RWPE2 (cell line): Measurements from ENCODE around the gene PHF3.
"Not testable (repeated sequence)": the region's sequence is repeated elsewhere in the genome, so short reads cannot be mapped to it uniquely, and the experiment has no call there.

Source experiments
- ATAC-seq: fragments of 200-7000 bp; cut with Tn5 transposase; 3 replicates; pipeline ENCODE4 v1.9.1; 2021; ENCODE audit warnings: low read depth
- DNase-seq: peaks from one replicate; pipeline ENCODE4 v3.0.0-alpha.2; 2020; ENCODE audit warnings: low spot score
- H3K27ac ChIP-seq: fragments of 450-650 bp; 2 replicates; pipeline ENCODE4 v1.5.1; 2017; ENCODE audit warnings: mild to moderate bottlenecking; ENCODE audit not compliant: poor library complexity, severe bottlenecking
- H3K27me3 ChIP-seq: fragments of 250-450 bp; sonication (Bioruptor Pico); 2 replicates; pipeline ENCODE4 v1.5.1; 2021; ENCODE audit warnings: mild to moderate bottlenecking, moderate library complexity; ENCODE audit not compliant: insufficient read depth, poor library complexity, severe bottlenecking
- H3K36me3 ChIP-seq: fragments of 250-450 bp; sonication (Bioruptor Pico); 2 replicates; pipeline ENCODE4 v1.5.1; 2020; ENCODE audit warnings: low read depth, mild to moderate bottlenecking, moderate library complexity
- H3K4me1 ChIP-seq: fragments of 250-450 bp; sonication (Bioruptor Pico); 2 replicates; pipeline ENCODE4 v1.5.1; 2021; ENCODE audit warnings: mild to moderate bottlenecking, moderate library complexity; ENCODE audit not compliant: insufficient read depth, poor library complexity, severe bottlenecking
- H3K4me3 ChIP-seq: fragments of 250-450 bp; sonication (Bioruptor Pico); 2 replicates; pipeline ENCODE4 v1.5.1; 2021; ENCODE audit warnings: mild to moderate bottlenecking, moderate library complexity; ENCODE audit not compliant: severe bottlenecking
- H3K9me3 ChIP-seq: fragments of 250-450 bp; sonication (Bioruptor Pico); 2 replicates; pipeline ENCODE4 v1.5.1; 2021; ENCODE audit warnings: mild to moderate bottlenecking, moderate library complexity; ENCODE audit not compliant: severe bottlenecking
- CTCF ChIP-seq: fragments of 450-650 bp; IDR thresholded peaks from one replicate; pipeline ENCODE4 v1.5.1; 2017; ENCODE audit warnings: mild to moderate bottlenecking, moderate library complexity; ENCODE audit not compliant: poor library complexity, severe bottlenecking

The PHF3 gene

GRCh38 chr6:63731930-63732329 is 96.3 kb downstream of the PHF3 start:
- peaks cover 24% of the 10 kb centered on the region for H3K4me1 ChIP-seq
- no peak for ATAC-seq
- no peak for DNase-seq
- H3K36me3 ChIP-seq: no peaks in the 10 kb centered on the region
- no peaks in the 10 kb centered on the region for H3K9me3 ChIP-seq
- TF ChIP-seq CTCF: no peak
- H3K27me3 ChIP-seq: no peaks in the 10 kb centered on the region
- no peak overlapping the region for H3K4me3 ChIP-seq
- peak overlapping the region; percentile 34 for H3K27ac ChIP-seq

GRCh38 chr6:63732336-63732735 is 96.7 kb downstream of the PHF3 start:
- Histone ChIP-seq H3K36me3 (no peaks in the 10 kb centered on the region), H3K9me3 (no peaks in the 10 kb centered on the region), H3K4me1 (peaks cover 24% of the 10 kb centered on the region), H3K27me3 (no peaks in the 10 kb centered on the region), H3K4me3 (no peak overlapping the region), H3K27ac (peak overlapping the region; percentile 34)
- peak; percentile 87 for ATAC-seq
- TF ChIP-seq CTCF: no peak
- no peak for DNase-seq

- H3K36me3 ChIP-seq: no peaks in the 10 kb centered on the region
- peak; percentile 73 for ATAC-seq
- TF ChIP-seq CTCF: no peak
Measured at GRCh38 chr6:63734923-63735322, 99.3 kb downstream of the PHF3 start.

DNA sequence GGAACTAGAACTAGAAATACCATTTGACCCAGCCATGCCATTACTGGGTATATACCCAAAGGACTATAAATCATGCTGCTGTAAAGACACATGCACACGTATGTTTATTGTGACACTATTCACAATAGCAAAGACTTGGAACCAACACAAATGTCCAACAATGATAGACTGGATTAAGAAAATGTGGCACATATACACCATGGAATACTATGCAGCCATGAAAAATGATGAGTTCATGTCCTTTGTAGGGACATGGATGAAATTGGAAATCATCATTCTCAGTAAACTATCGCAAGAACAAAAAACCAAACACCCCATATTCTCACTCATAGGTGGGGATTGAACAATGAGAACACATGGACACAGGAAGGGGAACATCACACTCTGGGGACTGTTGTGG is 102.6 kb downstream of the PHF3 start:
- peaks cover 36% of the 10 kb centered on the region for H3K4me1 ChIP-seq
- H3K27me3 ChIP-seq, DNase-seq, ATAC-seq, H3K9me3 ChIP-seq, H3K27ac ChIP-seq, H3K4me3 ChIP-seq, H3K36me3 ChIP-seq: not testable (repeated sequence)

More at GRCh38 chr6:63734923-63735322, 99.3 kb downstream of the PHF3 start:
- Histone ChIP-seq H3K4me1 (peaks cover 27% of the 10 kb centered on the region), H3K9me3 (no peaks in the 10 kb centered on the region), H3K27ac (no peak overlapping the region), H3K4me3 (no peak overlapping the region), H3K27me3 (no peaks in the 10 kb centered on the region)
- no peak for DNase-seq

DNA sequence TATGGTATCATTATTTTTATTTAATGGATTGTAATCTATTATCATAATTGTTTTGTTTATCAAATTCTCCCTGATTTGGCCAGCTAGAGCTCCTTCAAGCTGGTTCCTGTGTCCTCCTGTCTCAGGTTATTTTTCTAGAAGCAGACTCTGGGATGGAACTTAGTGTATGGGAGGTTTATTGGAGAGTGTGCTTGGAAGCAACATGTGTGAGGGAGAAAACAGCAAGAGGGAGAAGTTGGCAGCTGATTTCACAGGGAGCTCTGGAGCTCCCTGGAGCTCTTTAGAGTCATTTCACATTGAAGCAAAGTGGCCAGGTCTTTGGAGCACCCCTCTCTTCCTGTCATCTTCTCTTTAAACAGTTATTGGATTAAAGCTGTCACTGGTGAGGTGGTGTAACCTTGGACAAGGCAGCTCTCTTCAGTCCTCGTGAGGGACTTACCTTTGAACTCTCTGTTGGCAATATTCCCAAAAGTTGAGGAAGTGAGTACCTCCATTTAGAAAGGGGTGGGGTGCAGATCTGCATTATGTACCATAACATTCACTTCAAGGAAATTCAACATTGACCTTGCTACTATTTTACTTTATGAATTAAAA is 103.6 kb downstream of the PHF3 start:
- Histone ChIP-seq H3K27ac (no peak overlapping the region), H3K4me3 (no peak overlapping the region), H3K36me3 (no peaks in the 10 kb centered on the region), H3K9me3 (no peaks in the 10 kb centered on the region), H3K27me3 (no peaks in the 10 kb centered on the region), H3K4me1 (peaks cover 36% of the 10 kb centered on the region)
- no peak for TF ChIP-seq CTCF
- DNase-seq (no peak), ATAC-seq (no peak)
